Epithelial cell of proximal tubule (primary cell): ENCODE data around the gene CCDC88B. TPM values are rescaled to one million over a fixed set of nuclear protein-coding genes. Genes with fewer than 3 reads are reported as not detected.

Source experiments
- DNase-seq: peaks from one replicate; pipeline ENCODE4 v3.0.0-alpha.2; 2011; ENCODE audit warnings: low read depth
- H3K4me3 ChIP-seq: 2 replicates; pipeline ENCODE4 v1.5.1; 2011; ENCODE audit warnings: low read depth, mild to moderate bottlenecking, low read length
- CTCF ChIP-seq: conservative IDR thresholded peaks from 2 replicates; pipeline ENCODE4 v1.5.1; 2012; ENCODE audit warnings: low read depth, mild to moderate bottlenecking, low read length
- total RNA-seq: library from RNA; depleted of rRNA; stranded (reverse); fragments of >200 nt; gene quantifications from 2 replicates; pipeline ENCODE4 v1.2.3, GENCODE V29; 2015

CCDC88B gene
- total RNA-seq, 1 donor from 2014 or later: 4.8 TPM

DNA sequence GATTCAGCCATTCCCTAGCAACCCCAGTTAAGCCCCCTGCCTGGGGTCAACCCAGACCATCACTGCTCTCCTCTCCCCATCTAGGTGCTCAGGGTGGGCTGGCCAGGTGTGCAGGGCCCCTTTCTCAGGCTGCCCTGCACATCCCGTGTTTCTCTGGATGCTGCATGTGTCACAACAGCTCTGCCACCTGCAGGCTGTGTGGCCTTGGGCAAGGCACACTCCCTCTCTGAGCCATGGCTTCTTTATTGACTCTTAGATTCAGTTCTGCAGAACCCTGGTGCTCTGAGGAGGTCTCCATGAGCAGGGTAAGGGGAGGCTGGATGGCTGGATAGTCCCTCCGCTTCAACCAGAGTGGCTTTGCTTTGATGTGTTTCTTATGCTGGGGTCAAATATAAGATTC, 43.6 kb downstream of the CCDC88B start:
- TF ChIP-seq CTCF: no peak
- DNase-seq: no peak
- no peak overlapping the region for H3K4me3 ChIP-seq

GRCh38 chr11:64384028-64384737, 44.2 kb downstream of the CCDC88B start:
- no peak for TF ChIP-seq CTCF
- H3K4me3 ChIP-seq: no peak overlapping the region
- DNase-seq: no peak

- TF ChIP-seq CTCF: no peak
- DNase-seq: no peak
Observed at GRCh38 chr11:64384981-64385944, 45.3 kb downstream of the CCDC88B start.

GRCh38 chr11:64385945-64386704, 46.1 kb downstream of the CCDC88B start:
- no peak overlapping the region for H3K4me3 ChIP-seq
- no peak for TF ChIP-seq CTCF
- DNase-seq: no peak

More at GRCh38 chr11:64384981-64385944, 45.3 kb downstream of the CCDC88B start:
- no peak overlapping the region for H3K4me3 ChIP-seq

- no peak overlapping the region for H3K4me3 ChIP-seq
- DNase-seq: no peak
- TF ChIP-seq CTCF: no peak
Observed at GRCh38 chr11:64387916-64388315, 47.9 kb downstream of the CCDC88B start.

- TF ChIP-seq CTCF: no peak
- H3K4me3 ChIP-seq: no peak overlapping the region
- no peak for DNase-seq
Observed at GRCh38 chr11:64388894-64389293, 48.9 kb downstream of the CCDC88B start.
